ENCODE results near the gene DRAM1.

- TF ChIP-seq CTCF (IDR thresholded peaks at IDR 0.05) (no peak), POLR2A (IDR thresholded peaks at IDR 0.05) (no peak)
These were observed 31.0 kb downstream of the DRAM1 start for GRCh38 chr12:101908395-101908794.
